ENCODE measurements around the gene MTRF1. TPM values are rescaled to one million over a fixed set of nuclear protein-coding genes. Genes with fewer than 3 reads are reported as not detected.

The MTRF1 gene
- total RNA-seq, 4 donors from 2014 or later: 7.0 to 12.9 (median 7.6) TPM

- DNase-seq (ENCODE audit: low spot score in 2 of 2): no peak
- H3K9me3 ChIP-seq: no peaks in the 10 kb centered on the region
- H3K27ac ChIP-seq: no peak overlapping the region
- no peaks in the 10 kb centered on the region for H3K27me3 ChIP-seq
- no peaks in the 10 kb centered on the region for H3K36me3 ChIP-seq
- no peaks in the 10 kb centered on the region for H3K4me1 ChIP-seq
- H3K4me3 ChIP-seq: no peak overlapping the region
- TF ChIP-seq CTCF (IDR thresholded peaks at IDR 0.05) (no peak), EP300 (IDR thresholded peaks at IDR 0.05) (no peak), POLR2AphosphoS5 (IDR thresholded peaks at IDR 0.05) (no peak), POLR2A (IDR thresholded peaks at IDR 0.05) (no peak)
Observed at GRCh38 chr13:41216160-41216559, 47.2 kb downstream of the MTRF1 start.

GRCh38 chr13:41213919-41214318, 49.5 kb downstream of the MTRF1 start:
- WGBS: no CpG with 5 or more reads among the region's 3 CpGs
- H3K4me1 ChIP-seq: no peaks in the 10 kb centered on the region
- no peaks in the 10 kb centered on the region for H3K36me3 ChIP-seq
- no peak for TF ChIP-seq CTCF (IDR thresholded peaks at IDR 0.05)
- TF ChIP-seq POLR2A (IDR thresholded peaks at IDR 0.05): no peak
- TF ChIP-seq EP300 (IDR thresholded peaks at IDR 0.05): no peak
- TF ChIP-seq POLR2AphosphoS5 (IDR thresholded peaks at IDR 0.05): no peak
- DNase-seq (ENCODE audit: low spot score in 2 of 2): no peak
- no peaks in the 10 kb centered on the region for H3K27me3 ChIP-seq
- H3K9me3 ChIP-seq: no peaks in the 10 kb centered on the region
- no peak overlapping the region for H3K4me3 ChIP-seq
- H3K27ac ChIP-seq: no peak overlapping the region

DNA sequence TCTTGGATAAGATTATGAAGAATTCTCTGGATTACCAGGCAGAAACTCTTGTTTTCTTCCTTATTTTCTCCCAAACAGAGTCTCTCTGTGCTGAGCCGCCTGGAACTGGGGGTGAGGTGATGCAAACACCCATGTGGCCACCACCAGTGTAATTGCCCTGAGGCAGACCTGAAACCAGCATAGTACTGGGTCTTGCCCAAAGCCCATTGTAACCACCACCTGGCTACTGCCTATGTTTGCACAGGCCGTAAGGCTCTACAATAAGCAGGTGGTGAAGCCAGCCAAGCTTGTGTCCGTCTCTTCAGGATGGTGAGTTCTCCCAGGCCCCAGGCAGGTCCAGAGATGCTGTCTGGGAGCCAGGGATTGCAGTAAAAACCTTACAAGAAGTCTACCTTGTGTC, 50.1 kb downstream of the MTRF1 start:
- no peak for DNase-seq (ENCODE audit: low spot score in 2 of 2)
- H3K4me3 ChIP-seq: no peak overlapping the region
- H3K27me3 ChIP-seq: no peaks in the 10 kb centered on the region
- WGBS: 87% methylated on average over 3 of the region's 3 CpGs
- H3K27ac ChIP-seq: no peak overlapping the region
- H3K36me3 ChIP-seq: no peaks in the 10 kb centered on the region
- no peaks in the 10 kb centered on the region for H3K9me3 ChIP-seq
- H3K4me1 ChIP-seq: no peaks in the 10 kb centered on the region
- TF ChIP-seq POLR2A (IDR thresholded peaks at IDR 0.05): no peak
- no peak for TF ChIP-seq CTCF (IDR thresholded peaks at IDR 0.05)
- no peak for TF ChIP-seq EP300 (IDR thresholded peaks at IDR 0.05)
- no peak for TF ChIP-seq POLR2AphosphoS5 (IDR thresholded peaks at IDR 0.05)

- H3K4me3 ChIP-seq: no peak overlapping the region
- DNase-seq (ENCODE audit: low spot score in 2 of 2): no peak
- no peak overlapping the region for H3K27ac ChIP-seq
- no peaks in the 10 kb centered on the region for H3K36me3 ChIP-seq
- TF ChIP-seq POLR2A (IDR thresholded peaks at IDR 0.05): no peak
- TF ChIP-seq EP300 (IDR thresholded peaks at IDR 0.05): no peak
- no peak for TF ChIP-seq CTCF (IDR thresholded peaks at IDR 0.05)
- TF ChIP-seq POLR2AphosphoS5 (IDR thresholded peaks at IDR 0.05): no peak
- H3K9me3 ChIP-seq: peaks cover under 1% of the 10 kb centered on the region
- no peaks in the 10 kb centered on the region for H3K4me1 ChIP-seq
- no peaks in the 10 kb centered on the region for H3K27me3 ChIP-seq
Observed at GRCh38 chr13:41212881-41213280, 50.5 kb downstream of the MTRF1 start.

GRCh38 chr13:41211062-41211461, 52.3 kb downstream of the MTRF1 start:
- peaks cover 4% of the 10 kb centered on the region for H3K9me3 ChIP-seq
- H3K27me3 ChIP-seq: no peaks in the 10 kb centered on the region
- 98% methylated on average over 2 of the region's 2 CpGs for WGBS
- no peaks in the 10 kb centered on the region for H3K4me1 ChIP-seq
- TF ChIP-seq EP300 (IDR thresholded peaks at IDR 0.05): no peak
- no peak for TF ChIP-seq POLR2A (IDR thresholded peaks at IDR 0.05)
- no peak for TF ChIP-seq CTCF (IDR thresholded peaks at IDR 0.05)
- no peak for TF ChIP-seq POLR2AphosphoS5 (IDR thresholded peaks at IDR 0.05)
- H3K36me3 ChIP-seq: no peaks in the 10 kb centered on the region
- no peak for DNase-seq (ENCODE audit: low spot score in 2 of 2)
- H3K4me3 ChIP-seq: no peak overlapping the region
- H3K27ac ChIP-seq: no peak overlapping the region

Measured in suprapubic skin (tissue), 4 donors.